ENCODE results near the gene USP12. TPM values are rescaled to one million over a fixed set of nuclear protein-coding genes. Genes with fewer than 3 reads are reported as not detected.
"Not testable (repeated sequence)": the region's sequence is repeated elsewhere in the genome, so short reads cannot be mapped to it uniquely, and the experiment has no call there.

The USP12 gene
- 10 to 100 TPM; 16.9 to 26.7 (median 22.6) TPM for total RNA-seq

- H3K27me3 ChIP-seq, result no peaks in the 10 kb centered on the region
- no peak for TF ChIP-seq EP300 (IDR thresholded peaks at IDR 0.05)
- TF ChIP-seq POLR2A (IDR thresholded peaks at IDR 0.05), result peak; percentile 46 to 58
- TF ChIP-seq CTCF (IDR thresholded peaks at IDR 0.05), result peak in 2 of 5 experiments; percentile 22 to 36
- DNase-seq (ENCODE audit: low spot score in 2 of 2), result peak in 1 of 2 donors; percentile 14
- WGBS, 2 donors, result 0 to 1% methylated on average over 1 to 27 of the region's 88 CpGs
- peak within 1 kb of the TSS; percentile 91 to 100 (median 94) for H3K27ac ChIP-seq
- peaks cover 0 to 47% (median 27%) of the 10 kb centered on the region in 4 donors for H3K4me1 ChIP-seq
- peak within 1 kb of the TSS; percentile 58 to 87 (median 72) for H3K4me3 ChIP-seq
- no peaks in the 10 kb centered on the region for H3K9me3 ChIP-seq
- H3K36me3 ChIP-seq, result no peaks in the 10 kb centered on the region
Measured at GRCh38 chr13:27171244-27171826, at the start of gene USP12. Gene USP12, minus strand, starts transcription at chr13:27171811. Its CDS starts 172 bp downstream, at chr13:27171639.

- DNase-seq (ENCODE audit: low spot score in 2 of 2), result no peak
- Histone ChIP-seq H3K4me1 (no peaks in the 10 kb centered on the region), H3K36me3 (peaks cover 0 to 9% (median 0%) of the 10 kb centered on the region in 3 donors), H3K27me3 (no peaks in the 10 kb centered on the region), H3K9me3 (no peaks in the 10 kb centered on the region), H3K27ac (no peak overlapping the region), H3K4me3 (no peak overlapping the region)
- WGBS, 2 donors, result 87 to 95% methylated on average over 13 of the region's 19 CpGs
- TF ChIP-seq EP300 (IDR thresholded peaks at IDR 0.05), result no peak
- no peak for TF ChIP-seq CTCF (IDR thresholded peaks at IDR 0.05)
- no peak for TF ChIP-seq POLR2A (IDR thresholded peaks at IDR 0.05)
Measured at GRCh38 chr13:27219611-27220010, 48.0 kb upstream of the USP12 start.

- not testable (repeated sequence) for H3K9me3 ChIP-seq; H3K36me3 ChIP-seq; H3K27ac ChIP-seq; H3K4me1 ChIP-seq; H3K4me3 ChIP-seq; H3K27me3 ChIP-seq; DNase-seq (ENCODE audit: low spot score in 2 of 2)
- WGBS, 2 donors, result 61 to 76% methylated on average over 1 of the region's 1 CpG
Measured at GRCh38 chr13:27218861-27219260, 47.2 kb upstream of the USP12 start.

GRCh38 chr13:27217791-27218190, 46.2 kb upstream of the USP12 start:
- H3K36me3 ChIP-seq; H3K4me1 ChIP-seq; H3K9me3 ChIP-seq; H3K27me3 ChIP-seq; DNase-seq (ENCODE audit: low spot score in 2 of 2); H3K4me3 ChIP-seq; H3K27ac ChIP-seq: not testable (repeated sequence)
- WGBS, 2 donors, result 86 to 90% methylated on average over 2 of the region's 2 CpGs

- H3K27ac ChIP-seq; DNase-seq (ENCODE audit: low spot score in 2 of 2); H3K27me3 ChIP-seq; H3K4me3 ChIP-seq; H3K36me3 ChIP-seq; H3K4me1 ChIP-seq: not testable (repeated sequence)
- 89 to 91% methylated on average over 5 of the region's 5 CpGs for WGBS, 2 donors
- H3K9me3 ChIP-seq, result peaks cover 0 to 20% (median 0%) of the 10 kb centered on the region in 4 donors
Measured at GRCh38 chr13:27213386-27213785, 41.8 kb upstream of the USP12 start.

- no peak for TF ChIP-seq POLR2A (IDR thresholded peaks at IDR 0.05)
- no peak for TF ChIP-seq CTCF (IDR thresholded peaks at IDR 0.05)
- no peak for TF ChIP-seq EP300 (IDR thresholded peaks at IDR 0.05)
- 82 to 84% methylated on average over 14 to 17 of the region's 17 CpGs for WGBS, 2 donors
- Histone ChIP-seq H3K4me1 (no peaks in the 10 kb centered on the region), H3K27me3 (no peaks in the 10 kb centered on the region), H3K36me3 (peaks cover 0 to 12% (median 0%) of the 10 kb centered on the region in 3 donors), H3K27ac (no peak overlapping the region), H3K4me3 (no peak overlapping the region), H3K9me3 (peaks cover 0 to 20% (median 0%) of the 10 kb centered on the region in 4 donors)
- DNase-seq (ENCODE audit: low spot score in 2 of 2), result no peak
Measured at GRCh38 chr13:27211771-27212364, 40.3 kb upstream of the USP12 start.

All from tibial nerve (tissue), 4 donors.